Measurements from ENCODE around the gene SLC34A1.
A peak's percentile ranks its signal among the peaks of the same experiment; 100 is the strongest.

GRCh38 chr5:177368869-177369644 is 15.2 kb upstream of the SLC34A1 start:
- no peak for TF ChIP-seq EZH2 (IDR thresholded peaks at IDR 0.05; ENCODE audit: insufficient read depth, low read length)
- peak; percentile 56 for TF ChIP-seq CTCF (IDR thresholded peaks at IDR 0.05; ENCODE audit: insufficient read depth, low read depth, low read length)

Data from astrocyte (in vitro differentiated cells and primary cell).